ENCODE data around the gene PHLDB2. TPM values are rescaled to one million over a fixed set of nuclear protein-coding genes. Genes with fewer than 3 reads are reported as not detected.

Gene PHLDB2
- total RNA-seq, 1 donor from 2014 or later = 45.5 TPM

- no peaks in the 10 kb centered on the region for H3K36me3 ChIP-seq (ENCODE audit: control insufficient read depth, insufficient read depth, low read length)
- H3K27me3 ChIP-seq (ENCODE audit: control insufficient read depth, insufficient read depth, low read length) = no peaks in the 10 kb centered on the region
- FAIRE-seq (no peak), DNase-seq (ENCODE audit: low read depth) (no peak)
- no peak for TF ChIP-seq CTCF (IDR thresholded peaks at IDR 0.05; ENCODE audit: insufficient read depth, low read length, severe bottlenecking)
- H3K4me3 ChIP-seq (ENCODE audit: low read depth, low read length) = no peak overlapping the region
These were observed 141.3 kb downstream of the PHLDB2 start for GRCh38 chr3:112000367-112000771.

- no peak overlapping the region for H3K4me3 ChIP-seq (ENCODE audit: low read depth, low read length)
- no peak for TF ChIP-seq CTCF (IDR thresholded peaks at IDR 0.05; ENCODE audit: insufficient read depth, low read length, severe bottlenecking)
- FAIRE-seq (no peak), DNase-seq (ENCODE audit: low read depth) (no peak)
- no peaks in the 10 kb centered on the region for H3K36me3 ChIP-seq (ENCODE audit: control insufficient read depth, insufficient read depth, low read length)
- no peaks in the 10 kb centered on the region for H3K27me3 ChIP-seq (ENCODE audit: control insufficient read depth, insufficient read depth, low read length)
These were observed 141.9 kb downstream of the PHLDB2 start for GRCh38 chr3:112000966-112001365.

- no peaks in the 10 kb centered on the region for H3K36me3 ChIP-seq (ENCODE audit: control insufficient read depth, insufficient read depth, low read length)
- no peak for DNase-seq (ENCODE audit: low read depth)
- FAIRE-seq = peak; percentile 64
- TF ChIP-seq CTCF (IDR thresholded peaks at IDR 0.05; ENCODE audit: insufficient read depth, low read length, severe bottlenecking) = no peak
- H3K27me3 ChIP-seq (ENCODE audit: control insufficient read depth, insufficient read depth, low read length) = no peaks in the 10 kb centered on the region
- H3K4me3 ChIP-seq (ENCODE audit: low read depth, low read length) = no peak overlapping the region
These were observed 142.5 kb downstream of the PHLDB2 start for GRCh38 chr3:112001526-112001925.

- no peak for TF ChIP-seq CTCF (IDR thresholded peaks at IDR 0.05; ENCODE audit: insufficient read depth, low read length, severe bottlenecking)
- FAIRE-seq (peak; percentile 62), DNase-seq (ENCODE audit: low read depth) (peak; percentile 98)
- Histone ChIP-seq H3K4me3 (ENCODE audit: low read depth, low read length) (no peak overlapping the region), H3K27me3 (ENCODE audit: control insufficient read depth, insufficient read depth, low read length) (no peaks in the 10 kb centered on the region), H3K36me3 (ENCODE audit: control insufficient read depth, insufficient read depth, low read length) (no peaks in the 10 kb centered on the region)
These were observed 143.3 kb downstream of the PHLDB2 start for GRCh38 chr3:112002096-112002971.

GRCh38 chr3:112003321-112004080, 144.4 kb downstream of the PHLDB2 start:
- no peak for TF ChIP-seq CTCF (IDR thresholded peaks at IDR 0.05; ENCODE audit: insufficient read depth, low read length, severe bottlenecking)
- Histone ChIP-seq H3K4me3 (ENCODE audit: low read depth, low read length) (no peak overlapping the region), H3K27me3 (ENCODE audit: control insufficient read depth, insufficient read depth, low read length) (no peaks in the 10 kb centered on the region), H3K36me3 (ENCODE audit: control insufficient read depth, insufficient read depth, low read length) (no peaks in the 10 kb centered on the region)
- FAIRE-seq = peak; percentile 40
- peak; percentile 74 for DNase-seq (ENCODE audit: low read depth)
